Testis (tissue), 2 donors: ENCODE measurements around the gene COIL.

Source experiments
- POLR2A ChIP-seq: fragments of 450-650 bp; IDR thresholded peaks from one replicate; pipeline ENCODE4 v1.6.1; 2017; ENCODE audit warnings: antibody characterized with exemption, mild to moderate bottlenecking, moderate library complexity
- TF ChIP-seq, protein P1 (sequence below), 3 experiments: fragments of 450-650 bp in 2 of 3; fragments of 200-600 bp in 1 of 3; sonication (generic) in 1 of 3; IDR thresholded peaks; one replicate each; pipeline ENCODE4 v1.5.1; 2016 to 2019; ENCODE audit warnings: antibody characterized with exemption in 3 of 3, mild to moderate bottlenecking in 2 of 3, moderate library complexity in 1 of 3

GRCh38 chr17:56973520-56973919 lies 12.7 kb upstream of the COIL start:
- TF ChIP-seq, protein P1, sequence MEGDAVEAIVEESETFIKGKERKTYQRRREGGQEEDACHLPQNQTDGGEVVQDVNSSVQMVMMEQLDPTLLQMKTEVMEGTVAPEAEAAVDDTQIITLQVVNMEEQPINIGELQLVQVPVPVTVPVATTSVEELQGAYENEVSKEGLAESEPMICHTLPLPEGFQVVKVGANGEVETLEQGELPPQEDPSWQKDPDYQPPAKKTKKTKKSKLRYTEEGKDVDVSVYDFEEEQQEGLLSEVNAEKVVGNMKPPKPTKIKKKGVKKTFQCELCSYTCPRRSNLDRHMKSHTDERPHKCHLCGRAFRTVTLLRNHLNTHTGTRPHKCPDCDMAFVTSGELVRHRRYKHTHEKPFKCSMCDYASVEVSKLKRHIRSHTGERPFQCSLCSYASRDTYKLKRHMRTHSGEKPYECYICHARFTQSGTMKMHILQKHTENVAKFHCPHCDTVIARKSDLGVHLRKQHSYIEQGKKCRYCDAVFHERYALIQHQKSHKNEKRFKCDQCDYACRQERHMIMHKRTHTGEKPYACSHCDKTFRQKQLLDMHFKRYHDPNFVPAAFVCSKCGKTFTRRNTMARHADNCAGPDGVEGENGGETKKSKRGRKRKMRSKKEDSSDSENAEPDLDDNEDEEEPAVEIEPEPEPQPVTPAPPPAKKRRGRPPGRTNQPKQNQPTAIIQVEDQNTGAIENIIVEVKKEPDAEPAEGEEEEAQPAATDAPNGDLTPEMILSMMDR (IDR thresholded peaks at IDR 0.05), result no peak
- TF ChIP-seq POLR2A, result no peak
